Subcutaneous abdominal adipose tissue (tissue), 5 donors: ENCODE data around the gene HORMAD1.
"Not testable (repeated sequence)": the region's sequence is repeated elsewhere in the genome, so short reads cannot be mapped to it uniquely, and the experiment has no call there.

Experiments
- H3K27ac ChIP-seq: one replicate; pipeline ENCODE4 v1.7.0; 2013; ENCODE audit warnings: low read depth, mild to moderate bottlenecking, inconsistent platforms, low read length, moderate library complexity
- H3K27me3 ChIP-seq, 5 donors: one replicate each; pipeline ENCODE4 v1.7.0; 2013; ENCODE audit warnings: low read length in 5 of 5, inconsistent platforms in 1 of 5; ENCODE audit not compliant: control insufficient read depth in 5 of 5, insufficient read depth in 4 of 5
- H3K36me3 ChIP-seq, 5 donors: one replicate each; pipeline ENCODE4 v1.7.0; 2013; ENCODE audit warnings: low read length in 5 of 5; ENCODE audit not compliant: control insufficient read depth in 5 of 5, insufficient read depth in 5 of 5
- H3K4me1 ChIP-seq, 5 donors: one replicate each; pipeline ENCODE4 v1.7.0; 2013; ENCODE audit warnings: low read length in 5 of 5, mild to moderate bottlenecking in 3 of 5, moderate library complexity in 1 of 5; ENCODE audit not compliant: control insufficient read depth in 5 of 5, insufficient read depth in 5 of 5
- H3K4me3 ChIP-seq, 5 donors: one replicate each; pipeline ENCODE4 v1.7.0; 2013; ENCODE audit warnings: low read length in 5 of 5, low read depth in 1 of 5
- H3K9ac ChIP-seq, 5 donors: one replicate each; pipeline ENCODE4 v1.7.0; 2013; ENCODE audit warnings: low read length in 5 of 5, mild to moderate bottlenecking in 4 of 5, moderate library complexity in 3 of 5
- H3K9me3 ChIP-seq, 5 donors: one replicate each; pipeline ENCODE4 v1.7.0; 2013; ENCODE audit warnings: low read length in 5 of 5; ENCODE audit not compliant: control insufficient read depth in 5 of 5
- donor health status: healthy.
- donor health status: healthy.
- donor health status: healthy.
- donor health status: healthy.
- donor health status: healthy.

The HORMAD1 gene

DNA sequence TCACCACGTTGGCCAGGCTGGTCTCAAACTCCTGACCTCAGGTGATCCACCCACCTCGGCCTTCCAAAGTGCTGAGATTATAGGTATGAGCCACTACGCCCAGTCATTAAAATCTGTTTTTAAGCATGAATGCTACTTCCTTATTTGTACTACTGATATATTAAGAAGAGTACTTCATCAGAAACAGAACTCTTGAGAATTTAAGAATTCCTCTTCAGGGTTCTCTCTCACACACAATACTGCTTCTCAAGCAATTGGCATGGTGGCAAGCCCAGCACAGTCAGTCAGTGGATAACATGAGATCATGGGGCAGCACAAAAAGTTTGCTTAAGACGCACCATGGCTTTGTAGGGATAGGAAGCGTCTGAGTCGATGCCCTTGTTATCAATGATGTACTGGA is 30.7 kb upstream of the HORMAD1 start:
- Histone ChIP-seq H3K27me3 (no peaks in the 10 kb centered on the region), H3K9me3 (no peaks in the 10 kb centered on the region), H3K4me3 (no peak overlapping the region), H3K27ac (no peak overlapping the region), H3K36me3 (peaks cover 6 to 59% (median 13%) of the 10 kb centered on the region in 5 donors), H3K4me1 (no peaks in the 10 kb centered on the region), H3K9ac (no peak overlapping the region)

DNA sequence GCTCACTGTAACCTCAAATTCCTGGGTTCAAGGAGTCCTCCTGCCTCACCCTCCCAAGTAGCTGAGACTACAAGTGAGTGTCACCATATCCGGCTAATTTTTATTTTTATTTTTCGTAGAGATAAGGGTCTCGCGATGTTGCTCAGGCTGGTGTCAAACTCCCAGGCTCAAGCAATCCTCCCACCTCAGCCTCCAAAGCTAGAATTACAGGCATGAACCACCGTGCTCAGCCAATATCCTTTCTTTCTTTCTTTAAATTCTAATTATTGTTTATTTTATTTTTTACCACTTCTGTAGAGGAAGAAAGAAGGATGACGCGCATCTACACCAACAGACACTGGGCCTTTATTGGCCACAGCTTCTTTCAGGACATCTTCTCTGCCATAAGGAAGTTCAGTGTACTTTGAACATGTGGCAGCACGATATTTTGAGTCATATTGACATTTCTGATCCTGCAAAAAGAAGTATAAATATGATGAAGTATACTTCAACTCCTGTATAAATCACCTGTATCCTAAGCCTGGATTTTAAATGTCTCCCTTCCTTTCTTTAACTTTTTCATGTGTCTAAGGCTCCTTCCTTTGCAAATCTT is 29.1 kb upstream of the HORMAD1 start:
- no peak overlapping the region for H3K27ac ChIP-seq

DNA sequence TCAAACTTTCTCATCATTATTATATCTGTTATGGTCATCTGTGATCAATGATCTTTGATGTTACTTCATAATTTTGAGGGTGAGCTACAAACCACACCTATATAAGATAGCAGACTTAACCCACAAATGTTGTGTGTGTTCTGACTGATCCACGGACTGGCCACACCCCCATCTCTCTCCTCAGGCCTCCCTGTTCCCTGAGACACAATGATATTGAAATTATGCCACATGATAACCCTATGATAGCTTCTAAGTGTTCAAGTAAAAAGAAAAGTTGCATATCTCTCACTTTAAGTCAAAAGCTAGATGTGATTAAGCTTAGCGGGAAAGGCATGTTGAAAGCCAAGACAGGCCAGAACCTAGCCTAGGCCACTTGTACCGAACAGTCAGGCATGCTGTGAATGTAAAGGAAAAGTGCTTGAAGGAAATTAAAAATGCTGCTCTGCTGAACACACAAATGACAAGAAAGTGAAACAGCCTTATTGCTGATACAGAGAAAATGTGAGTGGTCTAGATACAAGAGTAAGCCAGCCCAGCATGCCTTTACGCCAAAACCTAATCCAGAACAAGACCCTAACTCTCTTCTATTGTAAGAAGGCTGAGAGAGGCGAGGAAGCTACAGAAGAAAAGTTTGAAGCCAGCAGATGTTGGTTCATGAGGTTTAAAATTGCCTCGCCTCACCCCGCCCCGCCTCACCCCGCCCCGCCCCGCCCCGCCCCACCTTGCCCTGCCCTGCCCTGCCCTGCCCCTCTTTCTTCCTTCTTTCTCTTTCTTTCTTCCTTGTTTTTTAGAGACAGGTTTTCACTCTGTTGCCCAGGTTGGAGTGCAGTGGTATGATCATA is 28.4 kb upstream of the HORMAD1 start:
- Histone ChIP-seq H3K27me3 (no peaks in the 10 kb centered on the region), H3K4me1 (no peaks in the 10 kb centered on the region), H3K36me3 (peaks cover 6 to 60% (median 13%) of the 10 kb centered on the region in 5 donors), H3K9me3 (no peaks in the 10 kb centered on the region), H3K9ac (no peak overlapping the region), H3K4me3 (no peak overlapping the region), H3K27ac (no peak overlapping the region)

More for the DNA sequence above, 29.1 kb upstream of the HORMAD1 start:
- H3K4me1 ChIP-seq = no peaks in the 10 kb centered on the region
- H3K27me3 ChIP-seq = no peaks in the 10 kb centered on the region
- H3K9me3 ChIP-seq = no peaks in the 10 kb centered on the region
- no peak overlapping the region for H3K9ac ChIP-seq
- no peak overlapping the region for H3K4me3 ChIP-seq
- H3K36me3 ChIP-seq = peaks cover 6 to 65% (median 15%) of the 10 kb centered on the region in 5 donors

DNA sequence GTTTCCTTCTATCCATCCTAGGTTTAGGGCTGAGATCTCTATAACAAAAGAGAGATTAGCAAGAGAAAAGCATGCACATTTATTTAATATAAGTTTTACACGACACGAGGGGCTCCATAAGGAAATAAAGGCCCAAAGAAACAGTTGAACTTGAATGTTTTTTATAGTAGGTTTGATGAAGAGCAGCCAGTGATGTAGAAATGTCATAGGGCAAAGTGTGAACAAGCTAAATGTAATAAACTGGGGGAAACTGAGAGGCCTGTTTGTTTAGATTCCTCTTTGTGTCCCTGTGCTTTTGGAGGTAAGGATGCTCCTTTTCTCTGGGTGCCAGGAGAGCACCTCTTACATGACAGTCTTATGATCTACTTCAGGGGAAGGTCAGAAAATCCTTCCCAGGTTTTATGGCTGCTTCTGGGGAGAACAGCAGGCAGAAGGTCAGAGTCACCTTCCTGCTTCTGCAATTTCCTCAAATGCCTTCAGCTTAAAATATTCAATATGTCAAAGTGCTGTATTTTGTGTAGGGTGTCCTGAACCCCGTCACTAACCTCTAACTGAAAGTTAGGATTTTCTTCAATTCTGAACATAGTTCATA is 9.5 kb upstream of the HORMAD1 start:
- no peak overlapping the region for H3K27ac ChIP-seq
- no peak overlapping the region for H3K9ac ChIP-seq
- H3K4me1 ChIP-seq = no peaks in the 10 kb centered on the region
- H3K36me3 ChIP-seq = peaks cover 0 to 13% (median 0%) of the 10 kb centered on the region in 5 donors
- no peaks in the 10 kb centered on the region for H3K9me3 ChIP-seq
- H3K4me3 ChIP-seq = no peak overlapping the region
- no peaks in the 10 kb centered on the region for H3K27me3 ChIP-seq

DNA sequence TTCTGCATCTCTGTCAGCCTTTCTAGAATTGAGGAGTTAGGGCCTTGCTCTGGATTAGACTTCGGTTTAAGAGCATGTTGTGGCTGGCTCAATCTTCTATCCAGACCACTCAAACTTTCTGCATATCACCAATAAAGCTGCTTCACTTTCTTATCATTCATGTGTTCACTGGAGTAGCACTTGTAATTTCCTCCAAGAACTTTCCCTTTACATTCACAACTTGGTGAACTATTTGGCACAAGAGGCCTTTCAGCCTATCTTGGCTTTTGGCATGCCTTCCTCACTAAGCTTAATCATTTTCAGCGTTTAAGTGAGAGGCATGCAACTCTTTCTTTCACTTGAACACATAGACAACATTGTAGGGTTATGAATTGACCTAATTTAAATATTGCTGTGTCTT is 3.6 kb upstream of the HORMAD1 start:
- Histone ChIP-seq H3K27ac (no peak overlapping the region), H3K4me3 (no peak overlapping the region), H3K9ac (no peak overlapping the region), H3K4me1 (no peaks in the 10 kb centered on the region), H3K27me3 (no peaks in the 10 kb centered on the region), H3K36me3 (no peaks in the 10 kb centered on the region), H3K9me3 (no peaks in the 10 kb centered on the region)

DNA sequence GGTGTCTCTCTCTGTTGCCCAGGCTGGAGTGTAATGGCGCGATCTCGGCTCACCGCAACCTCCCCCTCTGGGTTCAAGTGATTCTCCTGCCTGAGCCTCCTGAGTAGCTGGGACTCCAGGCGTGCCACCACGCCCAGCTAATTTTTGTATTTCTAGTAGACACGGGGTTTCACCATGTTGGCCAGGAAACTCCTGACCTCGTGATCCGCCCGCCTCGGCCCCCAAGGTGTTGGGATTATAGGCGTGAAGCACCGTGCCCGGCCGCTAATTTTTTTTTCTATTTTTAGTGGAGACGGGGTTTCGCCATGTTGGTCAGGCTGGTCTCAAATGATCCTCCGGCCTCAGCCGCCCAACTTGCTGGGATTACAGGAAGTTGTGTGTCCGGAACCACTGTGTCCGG is 597 bp downstream of the HORMAD1 start:
- Histone ChIP-seq H3K9me3 (no peaks in the 10 kb centered on the region), H3K27ac (no peak overlapping the region), H3K27me3 (no peaks in the 10 kb centered on the region), H3K9ac (no peak overlapping the region), H3K4me1 (no peaks in the 10 kb centered on the region), H3K36me3 (no peaks in the 10 kb centered on the region), H3K4me3 (no peak overlapping the region)

DNA sequence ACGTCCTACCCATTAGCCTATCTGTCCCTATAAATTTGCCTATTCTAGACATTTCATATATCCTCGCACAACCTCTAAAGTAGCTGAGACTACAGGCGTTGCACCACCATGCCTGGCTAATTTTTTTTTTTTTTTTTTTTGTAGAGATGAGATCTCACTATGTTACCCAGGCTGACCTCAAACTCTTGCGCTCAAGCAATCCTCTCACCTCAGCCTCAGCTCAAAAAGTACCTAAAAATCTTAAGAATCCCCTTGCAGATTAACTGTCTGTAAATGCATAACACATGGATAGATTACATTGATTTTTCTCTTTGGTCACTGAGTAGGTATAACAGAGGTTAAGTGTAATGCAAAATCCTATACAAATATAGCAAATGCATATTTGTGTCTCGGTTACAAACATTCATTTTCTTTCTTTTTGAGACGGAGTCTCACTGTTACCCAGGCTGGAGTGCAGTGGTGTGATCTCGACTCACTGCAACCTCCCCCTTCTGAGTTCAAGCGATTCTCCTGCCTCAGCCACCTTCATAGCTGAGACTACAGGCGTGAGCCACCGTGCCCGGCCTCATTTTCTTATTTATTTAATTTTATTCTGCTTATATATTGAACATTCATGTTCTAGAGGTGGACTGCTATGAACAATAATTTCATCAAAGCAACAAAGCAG is 2.3 kb downstream of the HORMAD1 start:
- H3K9me3 ChIP-seq = no peaks in the 10 kb centered on the region
- H3K4me3 ChIP-seq = no peak overlapping the region
- no peaks in the 10 kb centered on the region for H3K4me1 ChIP-seq
- no peaks in the 10 kb centered on the region for H3K27me3 ChIP-seq
- no peaks in the 10 kb centered on the region for H3K36me3 ChIP-seq
- no peak overlapping the region for H3K27ac ChIP-seq
- no peak overlapping the region for H3K9ac ChIP-seq

DNA sequence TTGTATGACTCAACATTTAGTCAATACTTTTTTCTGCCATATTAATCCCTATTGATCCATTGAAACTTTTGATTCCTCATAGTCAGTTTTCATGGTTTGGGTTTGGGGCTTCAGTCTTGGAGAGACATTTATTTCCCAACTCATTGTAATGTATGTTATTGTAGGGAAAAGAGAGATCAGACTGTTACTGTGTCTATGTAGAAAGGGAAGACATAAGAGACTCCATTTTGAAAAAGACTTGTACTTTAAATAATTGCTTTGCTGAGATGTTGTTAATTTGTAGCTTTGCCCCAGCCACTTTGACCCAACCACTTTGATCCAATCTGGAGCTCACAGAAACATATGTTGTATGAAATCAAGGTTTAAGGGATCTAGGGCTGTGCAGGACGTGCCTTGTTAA is 11.7 kb downstream of the HORMAD1 start:
- H3K36me3 ChIP-seq, H3K4me1 ChIP-seq, H3K27ac ChIP-seq, H3K9me3 ChIP-seq, H3K4me3 ChIP-seq, H3K9ac ChIP-seq, H3K27me3 ChIP-seq: not testable (repeated sequence)

DNA sequence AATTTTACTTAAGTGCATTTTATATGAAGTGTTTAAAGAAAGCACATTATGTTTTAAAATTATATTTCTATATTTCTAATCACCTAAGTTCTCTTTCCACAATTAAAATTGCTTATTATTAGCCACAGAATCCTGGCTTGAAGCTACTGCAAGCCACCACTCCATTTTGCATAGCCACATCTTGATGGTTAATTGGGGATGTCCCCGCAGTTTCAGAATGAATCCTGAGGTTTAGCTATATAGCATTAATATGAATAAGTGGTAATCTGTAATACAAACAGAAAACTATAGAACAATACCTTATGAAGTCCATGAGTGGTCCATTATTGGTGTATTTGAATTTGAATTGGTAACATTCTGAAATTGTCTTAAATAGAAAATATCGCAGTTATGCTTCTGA is 12.1 kb downstream of the HORMAD1 start:
- no peaks in the 10 kb centered on the region for H3K9me3 ChIP-seq
- no peak overlapping the region for H3K4me3 ChIP-seq
- no peaks in the 10 kb centered on the region for H3K36me3 ChIP-seq
- no peaks in the 10 kb centered on the region for H3K27me3 ChIP-seq
- no peaks in the 10 kb centered on the region for H3K4me1 ChIP-seq
- H3K9ac ChIP-seq = no peak overlapping the region
- no peak overlapping the region for H3K27ac ChIP-seq

DNA sequence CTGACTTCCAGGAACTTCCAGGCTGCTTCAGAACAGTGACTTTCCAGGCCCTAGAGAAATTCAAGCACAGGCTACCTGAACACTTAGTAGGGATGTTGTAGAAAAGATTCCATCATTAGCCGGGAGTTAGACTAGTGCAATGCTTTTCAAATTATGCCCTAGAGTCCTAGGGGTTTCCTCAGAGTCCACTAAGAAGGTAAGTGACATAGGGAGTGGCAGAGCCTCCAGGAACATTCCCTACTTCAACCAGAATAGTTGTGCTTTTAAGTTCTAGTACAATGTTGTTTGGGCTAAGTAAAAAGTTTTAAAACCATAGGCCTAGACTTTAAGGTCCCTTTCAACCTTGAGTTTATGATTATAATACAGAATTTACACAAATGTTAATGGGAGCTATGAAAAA is 14.6 kb downstream of the HORMAD1 start:
- Histone ChIP-seq H3K36me3 (no peaks in the 10 kb centered on the region), H3K4me1 (no peaks in the 10 kb centered on the region), H3K27ac (no peak overlapping the region), H3K27me3 (no peaks in the 10 kb centered on the region), H3K4me3 (no peak overlapping the region), H3K9me3 (no peaks in the 10 kb centered on the region), H3K9ac (no peak overlapping the region)
